Body of pancreas (tissue), 4 donors: ENCODE results near the gene RTP2.

Experiments
- POLR2A ChIP-seq, 3 donors: fragments of 450-650 bp; IDR thresholded peaks; one replicate each; pipeline ENCODE4 v1.6.1; 2016; ENCODE audit warnings: antibody characterized with exemption in 3 of 3, mild to moderate bottlenecking in 2 of 3
- TF ChIP-seq, protein P1 (sequence below), 7 experiments: fragments of 450-650 bp in 4 of 7; fragments of 200-600 bp in 3 of 7; sonication (generic) in 3 of 7; IDR thresholded peaks; one replicate each; pipeline ENCODE4 v1.5.1; 2016 to 2019; ENCODE audit warnings: antibody characterized with exemption in 7 of 7

- TF ChIP-seq, protein P1, sequence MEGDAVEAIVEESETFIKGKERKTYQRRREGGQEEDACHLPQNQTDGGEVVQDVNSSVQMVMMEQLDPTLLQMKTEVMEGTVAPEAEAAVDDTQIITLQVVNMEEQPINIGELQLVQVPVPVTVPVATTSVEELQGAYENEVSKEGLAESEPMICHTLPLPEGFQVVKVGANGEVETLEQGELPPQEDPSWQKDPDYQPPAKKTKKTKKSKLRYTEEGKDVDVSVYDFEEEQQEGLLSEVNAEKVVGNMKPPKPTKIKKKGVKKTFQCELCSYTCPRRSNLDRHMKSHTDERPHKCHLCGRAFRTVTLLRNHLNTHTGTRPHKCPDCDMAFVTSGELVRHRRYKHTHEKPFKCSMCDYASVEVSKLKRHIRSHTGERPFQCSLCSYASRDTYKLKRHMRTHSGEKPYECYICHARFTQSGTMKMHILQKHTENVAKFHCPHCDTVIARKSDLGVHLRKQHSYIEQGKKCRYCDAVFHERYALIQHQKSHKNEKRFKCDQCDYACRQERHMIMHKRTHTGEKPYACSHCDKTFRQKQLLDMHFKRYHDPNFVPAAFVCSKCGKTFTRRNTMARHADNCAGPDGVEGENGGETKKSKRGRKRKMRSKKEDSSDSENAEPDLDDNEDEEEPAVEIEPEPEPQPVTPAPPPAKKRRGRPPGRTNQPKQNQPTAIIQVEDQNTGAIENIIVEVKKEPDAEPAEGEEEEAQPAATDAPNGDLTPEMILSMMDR (IDR thresholded peaks at IDR 0.05) = no peak
- no peak for TF ChIP-seq POLR2A (IDR thresholded peaks at IDR 0.05)
Observed at GRCh38 chr3:187665764-187666402, 36.5 kb downstream of the RTP2 start.
